ENCODE results near the gene ZSCAN20.

Gene ZSCAN20

GRCh38 chr1:33472269-33472980 lies at the start of gene ZSCAN20:
Gene ZSCAN20 (plus strand): TSS chr1:33472645. CDS start chr1:33479289, 6,644 bp downstream.
- peak; percentile 94 for DNase-seq

GRCh38 chr1:33424205-33424604 lies 48.2 kb upstream of the ZSCAN20 start:
- DNase-seq: no peak

- DNase-seq: no peak
Observed at GRCh38 chr1:33424610-33425009, 47.8 kb upstream of the ZSCAN20 start.

- DNase-seq: no peak
Observed at GRCh38 chr1:33425900-33426299, 46.5 kb upstream of the ZSCAN20 start.

GRCh38 chr1:33426916-33427315 lies 45.5 kb upstream of the ZSCAN20 start:
- no peak for DNase-seq

- no peak for DNase-seq
Observed at GRCh38 chr1:33428661-33429060, 43.8 kb upstream of the ZSCAN20 start.

GRCh38 chr1:33429332-33429731 lies 43.1 kb upstream of the ZSCAN20 start:
- DNase-seq: no peak

GRCh38 chr1:33429856-33430691 lies 42.4 kb upstream of the ZSCAN20 start:
- no peak for DNase-seq

- peak; percentile 94 for DNase-seq
Observed at GRCh38 chr1:33430692-33431593, 41.5 kb upstream of the ZSCAN20 start, which contains the start of gene PHC2. Gene PHC2 (minus strand): TSS chr1:33431095. CDS start chr1:33375539, 55,556 bp downstream.

GRCh38 chr1:33433509-33434362 lies 38.7 kb upstream of the ZSCAN20 start:
- DNase-seq: no peak

- no peak for DNase-seq
Observed at GRCh38 chr1:33434363-33434750, 38.1 kb upstream of the ZSCAN20 start.

- DNase-seq: no peak
Observed at GRCh38 chr1:33435096-33435820, 37.2 kb upstream of the ZSCAN20 start.

GRCh38 chr1:33436557-33437285 lies 35.7 kb upstream of the ZSCAN20 start:
- no peak for DNase-seq

GRCh38 chr1:33438364-33439160 lies 33.9 kb upstream of the ZSCAN20 start:
- no peak for DNase-seq

- no peak for DNase-seq
Observed at GRCh38 chr1:33439662-33440061, 32.8 kb upstream of the ZSCAN20 start.

- DNase-seq: no peak
Observed at GRCh38 chr1:33441088-33441745, 31.2 kb upstream of the ZSCAN20 start.

GRCh38 chr1:33442141-33442540 lies 30.3 kb upstream of the ZSCAN20 start:
- DNase-seq: no peak

GRCh38 chr1:33443080-33443704 lies 29.3 kb upstream of the ZSCAN20 start:
- DNase-seq: no peak

Measured in stimulated activated CD4-positive, alpha-beta T cell treated with anti-CD3 and anti-CD28 coated beads, Interleukin-1b, Interleukin-23, amount 100 ng/mL, for 48 hours (primary cell).